Progenitor cell of endocrine pancreas (in vitro differentiated cells): Measurements from ENCODE around the gene FOXM1. TPM values are rescaled to one million over a fixed set of nuclear protein-coding genes. Genes with fewer than 3 reads are reported as not detected.

Experiments used
- DNase-seq: peaks from one replicate; pipeline ENCODE4 v3.0.0; 2021; ENCODE audit warnings: low spot score; ENCODE audit not compliant: unreplicated experiment
- H3K27ac Mint-ChIP-seq: 2 replicates; pipeline ENCODE4 v1.8.0; 2021; ENCODE audit warnings: mild to moderate bottlenecking, moderate library complexity, mixed read lengths
- H3K27me3 Mint-ChIP-seq: 2 replicates; pipeline ENCODE4 v1.8.0; 2021; ENCODE audit warnings: mixed read lengths
- H3K36me3 Mint-ChIP-seq: 2 replicates; pipeline ENCODE4 v1.8.0; 2022; ENCODE audit warnings: mixed read lengths; ENCODE audit not compliant: insufficient read depth
- H3K4me1 Mint-ChIP-seq: 2 replicates; pipeline ENCODE4 v1.8.0; 2021; ENCODE audit warnings: low read depth, mixed read lengths
- H3K4me3 Mint-ChIP-seq: 2 replicates; pipeline ENCODE4 v1.8.0; 2021; ENCODE audit warnings: low read depth, mild to moderate bottlenecking, moderate library complexity, mixed read lengths
- H3K9me3 Mint-ChIP-seq: 2 replicates; pipeline ENCODE4 v1.8.0; 2021; ENCODE audit warnings: low read depth, mixed read lengths
- CTCF ChIP-seq: fragments of 200-600 bp; sonication (generic); IDR thresholded peaks from one replicate; pipeline ENCODE4 v1.5.0; 2021; ENCODE audit warnings: antibody characterized with exemption, mild to moderate bottlenecking; ENCODE audit not compliant: unreplicated experiment
- long read RNA-seq: library from polyadenylated mRNA; unstranded; transcript quantifications from one replicate; pipeline ENCODE4 v2.0.0, GENCODE V29; 2020
- total RNA-seq: library from RNA; stranded (reverse); gene quantifications from 2 replicates; pipeline ENCODE4 v1.2.1, GENCODE V29; 2021

The FOXM1 gene
- 80.8 and 92.2 TPM in 2 replicates for total RNA-seq
- long read RNA-seq, partial matches to known transcripts = 4 of 29 reads
- long read RNA-seq, other reads (novel, unspliced or antisense) = 21 of 29 reads

- DNase-seq = peak; percentile 98
- H3K4me3 Mint-ChIP-seq = peak within 1 kb of the TSS; percentile 95
- peak within 1 kb of the TSS; percentile 98 for H3K27ac Mint-ChIP-seq
- H3K36me3 Mint-ChIP-seq = peaks cover 9% of the 10 kb centered on the region
- peaks cover 25% of the 10 kb centered on the region for H3K4me1 Mint-ChIP-seq
- no peaks in the 10 kb centered on the region for H3K27me3 Mint-ChIP-seq
- no peaks in the 10 kb centered on the region for H3K9me3 Mint-ChIP-seq
- peak; percentile 20 for TF ChIP-seq CTCF
These were observed at the start of gene FOXM1, which contains the start of gene RHNO1 for GRCh38 chr12:2877047-2877952. Gene FOXM1 (minus strand): TSS chr12:2877174. CDS start chr12:2874478, 2,696 bp downstream. Gene RHNO1 (plus strand): TSS chr12:2877223. CDS start chr12:2885367, 8,144 bp downstream.

DNA sequence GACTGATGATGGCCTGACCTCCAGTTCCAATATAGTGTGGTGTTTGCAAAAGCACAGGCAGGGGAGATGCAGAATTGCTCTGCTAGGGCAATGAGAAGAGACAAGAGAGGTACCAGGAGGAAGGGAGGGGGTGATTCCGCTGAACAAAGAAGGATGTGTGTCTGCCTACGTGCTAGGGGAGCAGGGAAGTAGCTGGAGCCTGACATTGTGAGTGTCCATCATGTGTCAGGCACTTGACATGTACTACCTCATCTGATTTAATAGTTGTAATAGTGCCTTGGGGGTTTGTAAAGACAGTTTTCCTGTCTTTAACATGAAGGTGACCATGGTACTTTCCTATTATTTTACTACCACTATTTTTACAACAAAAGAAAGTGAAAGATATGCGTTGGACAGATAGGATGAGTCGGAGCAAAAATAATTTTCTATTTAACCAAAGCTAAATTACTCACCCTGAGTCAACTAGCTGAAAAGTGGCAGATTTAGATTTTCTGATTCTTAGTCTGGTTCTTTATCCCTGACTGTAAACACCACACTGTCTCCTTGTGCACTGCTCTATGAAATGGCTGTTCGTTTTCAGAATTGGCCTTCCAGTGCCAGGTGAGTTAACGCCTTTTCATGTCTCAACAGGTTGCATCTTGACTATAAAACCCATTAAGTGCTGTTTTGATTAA, 48.5 kb upstream of the FOXM1 start:
- Mint-ChIP-seq H3K9me3 (no peaks in the 10 kb centered on the region), H3K27me3 (no peaks in the 10 kb centered on the region), H3K4me1 (no peaks in the 10 kb centered on the region), H3K27ac (no peak overlapping the region), H3K4me3 (no peak overlapping the region), H3K36me3 (peaks cover 30% of the 10 kb centered on the region)
- no peak for DNase-seq
- TF ChIP-seq CTCF = no peak

- peaks cover 26% of the 10 kb centered on the region for H3K36me3 Mint-ChIP-seq
- H3K4me1 Mint-ChIP-seq = no peaks in the 10 kb centered on the region
- no peaks in the 10 kb centered on the region for H3K27me3 Mint-ChIP-seq
- no peak overlapping the region for H3K4me3 Mint-ChIP-seq
- no peaks in the 10 kb centered on the region for H3K9me3 Mint-ChIP-seq
- TF ChIP-seq CTCF = no peak
- DNase-seq = no peak
- no peak overlapping the region for H3K27ac Mint-ChIP-seq
These were observed 47.0 kb upstream of the FOXM1 start for GRCh38 chr12:2924019-2924418.

GRCh38 chr12:2923057-2923456, 46.1 kb upstream of the FOXM1 start:
- Mint-ChIP-seq H3K4me1 (no peaks in the 10 kb centered on the region), H3K27me3 (no peaks in the 10 kb centered on the region), H3K4me3 (no peak overlapping the region), H3K9me3 (no peaks in the 10 kb centered on the region), H3K27ac (no peak overlapping the region), H3K36me3 (peaks cover 26% of the 10 kb centered on the region)
- DNase-seq = no peak
- no peak for TF ChIP-seq CTCF

GRCh38 chr12:2922329-2922728, 45.4 kb upstream of the FOXM1 start:
- DNase-seq = no peak
- H3K27ac Mint-ChIP-seq = no peak overlapping the region

More at GRCh38 chr12:2922329-2922728, 45.4 kb upstream of the FOXM1 start:
- Mint-ChIP-seq H3K4me1 (no peaks in the 10 kb centered on the region), H3K9me3 (no peaks in the 10 kb centered on the region), H3K27me3 (no peaks in the 10 kb centered on the region), H3K4me3 (no peak overlapping the region), H3K36me3 (peaks cover 24% of the 10 kb centered on the region)
- no peak for TF ChIP-seq CTCF
